Measurements from ENCODE around the gene HTN3.
"Not testable (repeated sequence)": the region's sequence is repeated elsewhere in the genome, so short reads cannot be mapped to it uniquely, and the experiment has no call there.

Gene HTN3

DNA sequence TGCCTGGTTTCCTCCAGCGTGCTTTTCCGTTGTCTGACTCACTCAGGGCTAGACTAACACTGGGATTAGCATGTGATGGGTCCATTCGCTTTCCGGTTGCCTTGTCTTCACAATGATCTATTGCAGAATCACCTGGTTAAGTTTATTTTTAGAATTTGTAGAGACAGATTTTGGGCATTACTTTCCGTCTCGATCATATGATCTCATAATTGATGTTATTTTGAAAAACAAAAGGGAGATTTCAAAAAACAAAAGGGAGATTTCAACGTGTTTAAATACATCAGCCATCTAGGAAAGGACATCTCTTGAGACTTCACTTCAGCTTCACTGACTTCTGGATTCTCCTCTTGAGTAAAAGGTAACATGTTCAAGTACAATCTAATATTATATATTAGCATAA, at the start of gene HTN3:
Gene HTN3 (plus strand): TSS at position 301 of the 400 bp plus-strand sequence. CDS start 2,282 bp downstream, outside the sequence.
- not testable (repeated sequence) for H3K27ac Mint-ChIP-seq, H3K4me1 Mint-ChIP-seq, H3K9me3 Mint-ChIP-seq, H3K36me3 Mint-ChIP-seq, H3K4me3 Mint-ChIP-seq, H3K27me3 Mint-ChIP-seq

DNA sequence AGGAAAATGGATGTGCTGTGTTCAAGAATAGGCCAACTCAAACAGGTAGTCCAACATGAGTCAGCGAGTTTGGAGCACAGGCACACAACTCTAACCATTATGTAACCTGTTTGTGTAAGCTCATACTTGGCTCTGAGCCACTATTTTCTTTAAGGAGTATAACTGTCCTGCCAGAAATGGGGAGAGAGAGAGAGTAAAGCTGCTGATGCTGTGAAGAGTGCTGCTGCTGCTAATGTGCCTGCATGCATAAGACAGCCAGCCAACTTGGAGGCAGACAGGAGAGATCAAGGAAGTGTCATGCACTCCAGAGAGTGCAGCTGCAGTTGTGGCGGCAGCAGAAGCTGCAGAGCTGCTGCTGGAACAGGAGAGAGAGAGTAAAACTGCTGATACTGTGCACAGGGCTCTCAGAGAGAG, 44.2 kb upstream of the HTN3 start:
- no peaks in the 10 kb centered on the region for H3K9me3 Mint-ChIP-seq
- H3K4me3 Mint-ChIP-seq, result no peak overlapping the region
- H3K4me1 Mint-ChIP-seq, result no peaks in the 10 kb centered on the region
- no peaks in the 10 kb centered on the region for H3K36me3 Mint-ChIP-seq
- no peak overlapping the region for H3K27ac Mint-ChIP-seq
- no peaks in the 10 kb centered on the region for H3K27me3 Mint-ChIP-seq

DNA sequence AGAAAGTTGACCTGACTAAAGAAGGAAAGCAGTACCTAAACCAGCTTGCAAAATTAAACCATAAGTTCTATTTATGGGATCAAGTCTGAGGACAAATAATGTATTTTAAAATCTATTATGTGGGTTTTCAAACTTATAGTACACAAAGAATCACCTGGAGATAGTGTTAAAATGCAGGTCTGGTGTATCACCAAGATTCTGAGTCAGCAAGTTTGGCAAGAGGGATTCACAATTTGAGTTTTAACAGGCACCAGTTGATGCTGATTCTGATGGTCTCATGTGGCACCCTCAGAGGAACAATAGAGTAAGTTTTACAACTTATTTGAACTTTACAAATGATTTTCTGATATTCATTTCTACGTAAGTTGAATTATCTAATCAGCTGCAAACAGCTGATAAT, 41.6 kb upstream of the HTN3 start:
- H3K4me3 Mint-ChIP-seq, result no peak overlapping the region
- H3K9me3 Mint-ChIP-seq, result no peaks in the 10 kb centered on the region

DNA sequence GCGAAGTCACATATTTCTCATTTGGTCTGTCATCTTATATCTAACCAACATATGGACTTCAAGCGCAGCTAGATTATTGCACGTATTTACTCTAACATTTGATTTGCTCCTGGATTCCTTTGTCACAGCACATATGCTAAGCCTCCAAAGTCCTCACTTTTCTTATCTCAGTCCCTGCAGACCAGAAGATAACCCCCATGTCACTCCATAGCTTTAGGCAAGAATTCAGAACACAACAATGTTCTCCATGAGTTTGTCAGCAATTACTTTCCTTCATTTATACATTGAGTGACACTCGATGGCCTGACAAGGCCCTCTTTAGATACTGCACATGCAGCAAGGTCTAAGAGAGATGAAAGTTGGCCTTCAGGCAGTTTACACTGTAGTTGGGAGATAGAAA, 37.2 kb upstream of the HTN3 start:
- Mint-ChIP-seq H3K4me3 (no peak overlapping the region), H3K27ac (no peak overlapping the region), H3K4me1 (no peaks in the 10 kb centered on the region), H3K27me3 (no peaks in the 10 kb centered on the region), H3K9me3 (no peaks in the 10 kb centered on the region), H3K36me3 (no peaks in the 10 kb centered on the region)

More for the DNA sequence above, 41.6 kb upstream of the HTN3 start:
- no peaks in the 10 kb centered on the region for H3K36me3 Mint-ChIP-seq
- no peaks in the 10 kb centered on the region for H3K27me3 Mint-ChIP-seq
- no peaks in the 10 kb centered on the region for H3K4me1 Mint-ChIP-seq
- H3K27ac Mint-ChIP-seq, result no peak overlapping the region

DNA sequence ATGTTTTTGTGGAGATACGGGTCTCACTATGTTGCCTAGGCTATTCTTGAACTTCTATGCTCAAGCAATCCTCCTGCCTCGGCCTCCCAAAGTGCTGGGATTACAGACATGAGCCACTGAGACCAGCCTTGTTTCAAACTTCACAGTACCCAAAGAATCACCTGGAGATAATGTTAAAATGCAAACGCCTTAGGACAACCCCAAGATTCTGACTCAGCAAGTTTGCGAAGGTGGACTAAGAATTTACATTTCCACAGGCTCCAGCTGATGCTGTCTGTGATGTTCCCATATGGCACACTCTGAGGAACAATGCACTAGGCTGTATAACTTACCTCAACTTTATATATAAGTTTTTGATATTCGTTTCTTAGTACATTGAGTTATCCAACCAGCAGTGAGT, 33.5 kb upstream of the HTN3 start:
- no peak overlapping the region for H3K27ac Mint-ChIP-seq
- H3K27me3 Mint-ChIP-seq, result no peaks in the 10 kb centered on the region
- no peak overlapping the region for H3K4me3 Mint-ChIP-seq
- no peaks in the 10 kb centered on the region for H3K36me3 Mint-ChIP-seq
- no peaks in the 10 kb centered on the region for H3K4me1 Mint-ChIP-seq
- H3K9me3 Mint-ChIP-seq, result no peaks in the 10 kb centered on the region

DNA sequence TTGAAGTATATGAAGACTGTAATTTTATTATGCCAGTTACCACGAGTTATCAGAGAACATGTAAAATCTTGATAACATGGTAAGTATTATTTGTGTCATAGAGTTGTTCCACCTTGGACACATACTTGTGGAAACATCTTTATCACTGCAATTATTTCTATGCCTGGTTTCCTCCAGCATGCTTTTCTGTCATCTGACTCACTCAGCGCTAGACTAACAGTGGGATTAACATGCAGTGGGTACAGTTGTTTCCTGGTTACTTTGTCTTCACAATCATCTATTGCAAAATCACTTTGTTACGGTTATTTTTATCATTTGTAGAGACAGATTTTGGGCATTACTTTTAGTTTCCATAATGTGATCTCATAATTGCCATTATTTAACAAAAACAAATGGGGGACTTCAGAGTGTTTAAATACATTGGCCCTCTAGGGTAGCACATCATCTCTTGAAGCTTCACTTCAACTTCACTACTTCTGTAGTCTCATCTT, 32.7 kb upstream of the HTN3 start, which contains the start of gene STATH:
Gene STATH (plus strand): TSS at position 441 of the 491 bp plus-strand sequence. CDS start 2,472 bp downstream, outside the sequence.
- Mint-ChIP-seq H3K4me3 (no peak within 1 kb of the TSS), H3K36me3 (no peaks in the 10 kb centered on the region), H3K4me1 (no peaks in the 10 kb centered on the region), H3K9me3 (no peaks in the 10 kb centered on the region), H3K27me3 (no peaks in the 10 kb centered on the region), H3K27ac (no peak within 1 kb of the TSS)

DNA sequence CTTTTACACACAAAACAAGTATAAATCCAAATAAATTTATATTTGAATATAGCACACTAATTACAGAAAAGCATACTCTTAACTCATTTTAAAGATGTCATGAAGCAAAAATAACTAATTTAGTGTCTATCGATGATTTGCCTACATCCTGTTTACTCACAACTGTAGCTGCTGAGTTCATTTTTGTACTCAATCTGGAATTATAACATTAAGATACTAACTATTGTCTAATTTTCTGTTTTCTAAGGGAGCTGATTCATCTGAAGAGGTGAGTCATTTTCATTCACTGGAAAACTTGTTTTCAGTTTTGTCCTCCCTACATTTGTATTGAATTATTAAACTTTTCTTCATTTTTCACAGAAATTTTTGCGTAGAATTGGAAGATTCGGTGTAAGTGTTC, 28.8 kb upstream of the HTN3 start:
- H3K4me1 Mint-ChIP-seq, result no peaks in the 10 kb centered on the region
- H3K27me3 Mint-ChIP-seq, result no peaks in the 10 kb centered on the region
- H3K9me3 Mint-ChIP-seq, result no peaks in the 10 kb centered on the region
- no peaks in the 10 kb centered on the region for H3K36me3 Mint-ChIP-seq
- H3K4me3 Mint-ChIP-seq, result no peak overlapping the region
- H3K27ac Mint-ChIP-seq, result no peak overlapping the region

DNA sequence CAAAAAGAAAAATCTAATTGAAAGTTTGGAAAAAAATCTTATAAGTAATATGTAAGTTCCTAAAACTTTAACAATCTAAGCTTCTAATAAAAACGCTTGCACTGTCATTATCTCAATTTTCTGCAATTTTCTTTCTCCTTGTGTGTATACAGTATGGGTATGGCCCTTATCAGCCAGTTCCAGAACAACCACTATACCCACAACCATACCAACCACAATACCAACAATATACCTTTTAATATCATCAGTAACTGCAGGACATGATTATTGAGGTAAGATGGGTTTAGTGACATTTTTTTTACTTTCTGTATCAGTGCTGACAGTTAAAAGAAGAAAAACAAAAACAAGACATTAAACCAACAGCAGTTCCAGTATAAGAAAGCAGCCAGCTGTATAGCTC, 27.5 kb upstream of the HTN3 start:
- H3K36me3 Mint-ChIP-seq, result no peaks in the 10 kb centered on the region
- no peaks in the 10 kb centered on the region for H3K9me3 Mint-ChIP-seq
- no peak overlapping the region for H3K27ac Mint-ChIP-seq
- no peaks in the 10 kb centered on the region for H3K4me1 Mint-ChIP-seq
- no peaks in the 10 kb centered on the region for H3K27me3 Mint-ChIP-seq
- no peak overlapping the region for H3K4me3 Mint-ChIP-seq

DNA sequence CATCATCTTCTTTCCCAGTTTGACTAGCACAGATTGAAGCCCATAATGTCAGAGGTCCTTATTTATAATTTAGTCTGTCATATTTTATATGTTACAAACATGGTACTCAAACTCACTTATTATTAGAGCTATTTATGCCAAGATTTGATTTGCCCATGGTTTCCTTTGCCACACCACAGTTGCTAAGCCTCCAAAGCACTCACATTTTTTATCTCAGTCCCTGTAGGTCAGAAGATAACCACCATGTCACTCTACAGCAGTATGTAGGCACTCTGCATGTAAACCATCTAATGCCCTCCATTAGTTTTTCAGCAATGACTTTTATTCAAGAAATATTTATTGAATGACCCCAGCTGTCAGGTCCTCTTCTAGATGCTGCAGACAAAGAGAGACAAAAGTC, 25.8 kb upstream of the HTN3 start:
- no peak overlapping the region for H3K4me3 Mint-ChIP-seq
- no peak overlapping the region for H3K27ac Mint-ChIP-seq
- no peaks in the 10 kb centered on the region for H3K36me3 Mint-ChIP-seq
- no peaks in the 10 kb centered on the region for H3K27me3 Mint-ChIP-seq
- no peaks in the 10 kb centered on the region for H3K4me1 Mint-ChIP-seq
- H3K9me3 Mint-ChIP-seq, result no peaks in the 10 kb centered on the region

DNA sequence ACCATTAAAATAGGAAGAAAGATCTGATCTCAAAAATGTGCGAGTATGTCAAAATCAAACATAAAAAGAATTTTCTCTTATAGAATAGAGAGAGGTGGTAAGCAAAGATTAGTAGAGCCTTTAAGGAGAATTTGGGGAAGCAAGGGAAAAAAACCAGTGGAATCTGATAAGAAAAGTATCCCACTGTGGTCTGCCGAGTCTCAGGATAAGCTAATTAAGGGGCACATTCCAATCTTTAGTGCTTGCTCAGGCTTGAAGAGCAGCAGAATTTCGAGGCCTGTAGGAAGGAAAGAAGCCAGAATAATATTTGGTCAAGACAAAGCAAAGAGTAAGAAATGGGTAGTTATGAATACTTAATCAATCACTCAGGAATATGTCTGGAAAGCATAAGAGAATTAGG, 19.5 kb upstream of the HTN3 start:
- H3K4me1 Mint-ChIP-seq, result no peaks in the 10 kb centered on the region
- no peak overlapping the region for H3K27ac Mint-ChIP-seq
- no peaks in the 10 kb centered on the region for H3K27me3 Mint-ChIP-seq
- H3K4me3 Mint-ChIP-seq, result no peak overlapping the region
- H3K36me3 Mint-ChIP-seq, result no peaks in the 10 kb centered on the region
- no peaks in the 10 kb centered on the region for H3K9me3 Mint-ChIP-seq

DNA sequence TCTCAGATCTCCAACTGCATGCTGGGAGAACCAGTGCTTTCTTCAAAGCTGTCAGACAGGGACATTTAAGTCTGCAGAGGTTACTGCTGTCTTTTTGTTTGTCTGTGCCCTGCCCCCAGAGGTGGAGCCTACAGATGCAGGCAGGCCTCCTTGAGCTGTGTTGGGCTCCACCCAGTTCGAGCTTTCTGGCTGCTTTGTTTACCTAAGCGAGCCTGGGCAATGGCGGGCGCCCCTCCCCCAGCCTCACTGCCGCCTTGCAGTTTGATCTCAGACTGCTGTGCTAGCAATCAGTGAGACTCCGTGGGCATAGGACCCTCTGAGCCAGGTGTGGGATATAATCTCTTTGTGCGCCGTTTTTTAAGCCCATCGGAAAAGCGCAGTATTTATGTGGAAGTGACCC, 9.3 kb upstream of the HTN3 start:
- H3K4me3 Mint-ChIP-seq, H3K9me3 Mint-ChIP-seq, H3K4me1 Mint-ChIP-seq, H3K27ac Mint-ChIP-seq, H3K36me3 Mint-ChIP-seq, H3K27me3 Mint-ChIP-seq: not testable (repeated sequence)

DNA sequence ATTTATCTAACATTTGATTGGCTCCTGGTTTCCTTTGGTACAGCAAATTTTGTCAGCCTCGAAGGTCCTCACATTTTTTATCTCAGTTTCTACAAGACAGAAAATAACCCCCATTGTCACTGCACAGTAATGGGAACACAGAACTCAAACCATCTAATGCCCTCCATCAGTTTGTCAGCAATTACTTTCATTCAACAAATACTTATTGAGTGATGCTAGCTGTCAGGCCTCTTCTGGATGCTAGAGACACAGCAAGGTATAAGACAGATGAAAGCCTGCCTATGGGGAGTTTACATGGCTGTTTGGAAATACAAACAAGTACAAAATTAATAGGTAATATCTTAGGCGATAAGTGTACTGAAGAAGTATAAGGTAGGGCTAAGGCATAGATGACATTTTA, 5.0 kb upstream of the HTN3 start:
- Mint-ChIP-seq H3K4me3 (no peak overlapping the region), H3K36me3 (no peaks in the 10 kb centered on the region), H3K27ac (no peak overlapping the region), H3K9me3 (no peaks in the 10 kb centered on the region), H3K4me1 (no peaks in the 10 kb centered on the region), H3K27me3 (no peaks in the 10 kb centered on the region)

DNA sequence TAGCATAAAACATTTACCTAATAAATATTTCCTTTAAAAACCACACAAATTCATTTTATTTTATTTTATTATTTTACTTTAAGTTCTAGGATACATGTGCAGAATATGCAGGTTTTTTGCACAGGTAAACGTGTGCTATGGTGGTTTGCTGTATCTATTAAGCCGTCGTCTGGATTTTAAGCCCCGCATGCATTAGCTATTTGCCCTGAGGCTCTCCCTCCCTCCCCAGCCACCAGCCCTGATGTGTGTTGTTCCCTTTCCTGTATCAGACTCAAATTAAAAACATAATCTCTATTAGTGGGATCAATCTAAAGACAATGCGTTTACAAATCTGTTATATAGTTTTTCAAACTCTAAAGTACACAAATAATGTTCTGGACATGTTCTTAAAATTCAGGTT, 1.2 kb upstream of the HTN3 start:
- H3K4me3 Mint-ChIP-seq, result no peak overlapping the region
- H3K27me3 Mint-ChIP-seq, result no peaks in the 10 kb centered on the region
- no peaks in the 10 kb centered on the region for H3K9me3 Mint-ChIP-seq
- no peaks in the 10 kb centered on the region for H3K36me3 Mint-ChIP-seq
- no peak overlapping the region for H3K27ac Mint-ChIP-seq
- no peaks in the 10 kb centered on the region for H3K4me1 Mint-ChIP-seq

DNA sequence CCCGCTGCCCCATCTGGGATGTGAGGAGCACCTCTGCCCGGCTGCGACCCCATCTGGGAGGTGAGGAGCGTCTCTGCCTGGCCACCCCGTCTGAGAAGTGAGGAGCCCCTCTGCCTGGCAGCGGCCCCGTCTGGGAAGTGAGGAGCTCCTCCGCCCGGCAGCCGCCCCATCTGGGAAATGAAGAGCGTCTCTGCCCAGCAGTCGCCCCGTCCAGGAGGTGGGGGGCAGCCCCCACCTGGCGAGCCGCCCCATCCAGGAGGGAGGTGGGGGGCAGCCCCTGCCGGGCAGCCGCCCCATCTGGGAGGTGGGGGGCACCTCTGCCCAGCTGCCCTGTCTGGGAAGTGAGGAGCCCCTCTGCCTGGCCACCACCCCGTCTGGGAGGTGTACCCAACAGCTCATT, 9.3 kb downstream of the HTN3 start:
- H3K9me3 Mint-ChIP-seq, H3K4me1 Mint-ChIP-seq: not testable (repeated sequence)

DNA sequence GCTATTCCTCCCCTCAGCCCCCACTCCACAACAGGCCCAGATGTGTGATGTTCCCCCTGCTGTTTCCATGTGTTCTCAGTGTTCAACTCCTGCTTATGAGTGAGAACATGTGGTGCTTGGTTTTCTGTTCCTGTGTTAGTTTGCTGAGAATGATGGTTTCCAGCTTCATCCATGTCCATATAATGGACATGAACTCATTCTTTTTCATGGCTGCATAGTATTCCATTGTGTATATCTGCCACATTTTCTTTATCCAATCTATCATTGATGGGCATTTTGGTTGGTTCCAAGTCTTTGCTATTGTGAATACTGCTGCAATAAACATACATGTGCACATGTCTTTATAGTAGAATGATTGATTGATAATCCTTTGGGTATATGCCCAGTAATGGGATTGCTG, 11.7 kb downstream of the HTN3 start:
- H3K4me1 Mint-ChIP-seq, H3K36me3 Mint-ChIP-seq, H3K27me3 Mint-ChIP-seq, H3K4me3 Mint-ChIP-seq, H3K27ac Mint-ChIP-seq, H3K9me3 Mint-ChIP-seq: not testable (repeated sequence)

More for the DNA sequence above, 9.3 kb downstream of the HTN3 start:
- not testable (repeated sequence) for H3K36me3 Mint-ChIP-seq, H3K27me3 Mint-ChIP-seq, H3K27ac Mint-ChIP-seq, H3K4me3 Mint-ChIP-seq

DNA sequence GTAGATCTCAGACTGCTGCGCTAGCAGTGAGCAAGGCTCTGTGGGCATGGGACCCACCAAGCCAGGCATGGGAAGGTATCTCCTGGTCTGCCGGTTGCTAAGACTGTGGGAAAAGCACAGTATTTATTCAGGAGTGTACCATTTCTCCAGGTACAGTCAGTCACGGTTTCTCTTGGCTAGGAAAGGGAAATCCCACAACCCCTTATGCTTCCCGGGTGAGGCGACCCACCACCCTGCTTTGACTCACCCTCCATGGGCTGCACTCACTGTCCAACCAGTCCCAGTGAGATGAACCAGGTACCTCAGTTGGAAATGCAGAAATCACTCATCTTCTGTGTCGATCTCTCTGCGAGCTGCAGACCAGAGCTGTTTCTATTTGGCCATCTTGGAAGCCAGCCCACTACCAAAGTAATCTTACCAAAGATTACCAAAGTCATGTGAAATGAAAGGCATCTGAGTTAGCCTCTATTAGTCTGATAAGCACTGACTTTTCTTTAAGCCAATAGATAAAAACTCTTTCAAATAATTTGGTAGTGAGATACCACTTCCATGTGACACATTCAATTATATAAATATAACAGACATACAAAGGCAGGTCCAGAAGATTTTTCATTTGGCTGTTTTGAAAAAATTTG, 13.5 kb downstream of the HTN3 start:
- H3K27me3 Mint-ChIP-seq, result no peaks in the 10 kb centered on the region
- no peak overlapping the region for H3K27ac Mint-ChIP-seq
- H3K4me3 Mint-ChIP-seq, result no peak overlapping the region
- H3K9me3 Mint-ChIP-seq, result peaks cover 6% of the 10 kb centered on the region
- no peaks in the 10 kb centered on the region for H3K36me3 Mint-ChIP-seq
- H3K4me1 Mint-ChIP-seq, result no peaks in the 10 kb centered on the region

DNA sequence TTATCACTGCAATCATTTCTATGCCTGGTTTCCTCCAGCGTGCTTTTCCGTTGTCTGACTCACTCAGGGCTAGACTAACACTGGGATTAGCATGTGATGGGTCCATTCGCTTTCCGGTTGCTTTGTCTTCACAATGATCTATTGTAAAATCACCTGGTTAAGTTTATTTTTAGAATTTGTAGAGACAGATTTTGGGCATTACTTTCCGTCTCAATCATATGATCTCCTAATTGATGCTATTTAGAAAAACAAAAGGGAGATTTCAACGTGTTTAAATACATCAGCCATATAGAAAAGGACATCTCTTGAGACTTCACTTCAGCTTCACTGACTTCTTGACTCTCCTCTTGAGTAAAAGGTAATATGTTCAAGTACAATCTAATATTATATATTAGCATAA, 21.9 kb downstream of the HTN3 start, which contains the start of gene HTN1:
Gene HTN1 (plus strand): TSS at position 301 of the 400 bp plus-strand sequence. CDS start 2,639 bp downstream, outside the sequence.
- H3K27me3 Mint-ChIP-seq, H3K27ac Mint-ChIP-seq, H3K4me3 Mint-ChIP-seq, H3K4me1 Mint-ChIP-seq, H3K9me3 Mint-ChIP-seq, H3K36me3 Mint-ChIP-seq: not testable (repeated sequence)

Data from activated naive CD4-positive, alpha-beta T cell treated with anti-CD3 and anti-CD28 coated beads, Interleukin-2, amount 50 U/mL, for 24 hours (primary cell).